GM13977 (cell line): Measurements from ENCODE around the gene MAP1LC3B2.

Experiments
- DNase-seq: peaks from one replicate; pipeline ENCODE4 v3.0.0; 2012; ENCODE audit warnings: low spot score
- CTCF ChIP-seq: IDR thresholded peaks from 2 replicates; pipeline ENCODE4 v1.5.1; 2012; ENCODE audit warnings: mild to moderate bottlenecking, control low read depth; ENCODE audit not compliant: insufficient read depth; ENCODE audit errors: extremely low read depth, missing control alignments
- in situ Hi-C: fragments of 300-500 bp; cut with MboI; formaldehyde crosslinking; loops from one replicate; pipeline ENCODE4 v1.12.0; 2022; ENCODE audit warnings: low sequenced_read_pairs, low pct_unique_long_range_greater_than_20kb, mixed read lengths, inconsistent platforms; ENCODE audit not compliant: unreplicated experiment

MAP1LC3B2 gene

GRCh38 chr12:116603546-116604177, 44.5 kb downstream of the MAP1LC3B2 start:
- DNase-seq = no peak
- in situ Hi-C loops = loop anchor here (25.0 kb wide), 1 partner anchor 616 kb away; no protein-coding TSS in a partner anchor
- TF ChIP-seq CTCF = no peak

- in situ Hi-C loops = loop anchor here (25.0 kb wide), 1 partner anchor 617 kb away; no protein-coding TSS in a partner anchor
- DNase-seq = no peak
- no peak for TF ChIP-seq CTCF
Observed at GRCh38 chr12:116604178-116604895, 45.2 kb downstream of the MAP1LC3B2 start.

- TF ChIP-seq CTCF = no peak
- DNase-seq = no peak
- in situ Hi-C loops = loop anchor here (25.0 kb wide), 1 partner anchor 618 kb away; no protein-coding TSS in a partner anchor
Observed at GRCh38 chr12:116604951-116605641, 45.9 kb downstream of the MAP1LC3B2 start.

- no peak for DNase-seq
- no peak for TF ChIP-seq CTCF
- in situ Hi-C loops = loop anchor here (25.0 kb wide), 1 partner anchor 619 kb away; no protein-coding TSS in a partner anchor
Observed at GRCh38 chr12:116606397-116606796, 47.2 kb downstream of the MAP1LC3B2 start.

- no peak for TF ChIP-seq CTCF
- no peak for DNase-seq
- in situ Hi-C loops = loop anchor here (25.0 kb wide), 1 partner anchor 620 kb away; no protein-coding TSS in a partner anchor
Observed at GRCh38 chr12:116607039-116607438, 47.9 kb downstream of the MAP1LC3B2 start.

GRCh38 chr12:116609319-116610114, 50.3 kb downstream of the MAP1LC3B2 start:
- in situ Hi-C loops = loop anchor here (25.0 kb wide), 1 partner anchor 622 kb away; no protein-coding TSS in a partner anchor
- TF ChIP-seq CTCF = peak; percentile 49
- DNase-seq = no peak
